HG03025 (cell line): ENCODE measurements around the gene RGS21.
"Not testable (repeated sequence)": the region's sequence is repeated elsewhere in the genome, so short reads cannot be mapped to it uniquely, and the experiment has no call there.

Experiments
- ATAC-seq: cut with Tn5 transposase; IDR thresholded peaks from one replicate; pipeline ENCODE4 v1.9.1; 2021; ENCODE audit warnings: mild to moderate bottlenecking, moderate library complexity; ENCODE audit not compliant: unreplicated experiment, low FRiP score

RGS21 gene, protein sequence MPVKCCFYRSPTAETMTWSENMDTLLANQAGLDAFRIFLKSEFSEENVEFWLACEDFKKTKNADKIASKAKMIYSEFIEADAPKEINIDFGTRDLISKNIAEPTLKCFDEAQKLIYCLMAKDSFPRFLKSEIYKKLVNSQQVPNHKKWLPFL

DNA sequence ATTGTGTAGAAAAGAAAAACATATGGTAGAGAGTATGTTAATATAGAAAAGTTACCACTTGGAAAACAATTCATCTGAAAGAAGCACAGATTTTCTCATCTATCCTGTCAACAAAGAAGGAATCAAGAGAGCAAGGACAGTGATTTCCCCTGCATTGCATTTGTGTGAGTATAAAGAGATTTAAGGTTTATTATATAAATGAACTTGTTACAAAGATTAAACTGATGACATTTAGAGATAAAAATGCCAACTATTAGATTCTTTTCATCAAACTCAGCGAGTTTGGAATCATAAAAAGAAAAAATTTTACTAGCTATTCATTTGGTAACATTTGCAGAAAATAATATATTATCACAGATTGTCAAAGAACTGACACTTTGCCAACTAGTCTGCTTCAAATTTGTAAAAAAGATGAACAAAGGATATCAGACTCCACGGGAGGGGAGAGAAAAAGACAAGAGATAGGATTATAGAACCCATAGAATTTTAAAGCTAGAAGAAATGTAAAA lies at the start of gene RGS21:
TSS of gene RGS21 (plus strand) at position 51 of the 509 bp plus-strand sequence. CDS start 26,045 bp downstream, outside the sequence.
- no peak for ATAC-seq

DNA sequence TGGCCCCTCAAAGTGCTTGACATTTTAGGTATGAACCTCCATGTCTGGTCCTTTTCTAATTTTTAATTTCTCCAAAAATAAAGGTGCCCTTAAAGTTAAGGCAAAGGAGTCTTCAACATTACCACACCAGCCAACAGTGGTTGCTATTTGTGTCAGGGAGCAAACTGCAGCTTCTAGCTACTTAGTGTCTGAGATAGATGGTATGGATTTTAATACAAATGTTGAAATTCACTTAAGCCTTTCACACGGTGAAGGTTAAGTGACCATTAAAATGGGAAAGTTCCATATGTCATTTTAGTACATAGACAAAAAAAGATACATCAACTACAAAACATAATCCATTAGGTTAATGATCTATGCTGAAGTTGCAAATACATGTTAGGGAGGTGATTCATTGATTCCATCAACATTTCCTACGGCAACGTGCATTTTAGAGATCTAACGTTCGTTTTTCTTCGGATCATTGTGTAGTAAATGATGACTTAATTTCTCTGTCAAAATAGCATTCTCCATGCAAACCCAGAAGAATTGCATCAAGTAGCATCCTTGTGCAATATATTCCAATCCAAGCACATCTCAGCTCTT lies 48.2 kb upstream of the RGS21 start:
- ATAC-seq: no peak

DNA sequence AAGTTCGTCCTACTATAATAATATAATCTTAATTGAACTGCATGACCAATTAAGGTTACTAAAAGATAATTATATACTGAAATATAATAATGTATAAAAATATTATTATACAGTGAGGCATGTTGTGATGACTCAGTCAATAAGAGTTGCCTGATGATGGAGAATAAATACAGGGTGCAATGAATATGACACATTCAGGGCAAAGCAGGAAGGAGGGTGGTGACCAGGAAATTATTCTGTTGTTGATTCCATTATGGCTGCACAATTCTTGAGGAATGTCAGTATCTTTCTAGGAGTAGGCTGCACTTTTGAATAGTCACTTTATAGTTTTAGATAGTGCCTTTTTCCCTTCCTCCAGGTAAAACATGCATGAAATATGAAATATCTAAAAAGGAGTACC lies 46.4 kb upstream of the RGS21 start:
- ATAC-seq: no peak

DNA sequence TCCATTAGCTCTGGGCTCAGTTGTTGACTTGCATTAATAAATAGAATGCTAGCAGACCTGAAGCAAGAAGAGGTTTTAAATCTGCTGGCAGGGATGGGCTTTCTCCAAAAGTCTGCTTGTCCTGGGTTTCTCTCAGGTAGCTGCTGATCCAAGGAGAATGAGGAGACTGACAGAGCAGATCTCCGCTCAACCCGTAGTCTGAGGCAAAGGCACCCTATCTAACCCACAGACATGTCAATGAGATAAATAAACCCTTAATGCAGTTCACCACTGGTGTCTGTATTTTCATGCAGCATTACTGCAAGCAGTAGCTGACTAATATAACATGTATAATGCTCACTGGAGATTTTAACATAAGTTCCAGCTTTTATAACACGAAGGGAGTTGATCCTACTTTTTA lies 44.1 kb upstream of the RGS21 start:
- no peak for ATAC-seq

DNA sequence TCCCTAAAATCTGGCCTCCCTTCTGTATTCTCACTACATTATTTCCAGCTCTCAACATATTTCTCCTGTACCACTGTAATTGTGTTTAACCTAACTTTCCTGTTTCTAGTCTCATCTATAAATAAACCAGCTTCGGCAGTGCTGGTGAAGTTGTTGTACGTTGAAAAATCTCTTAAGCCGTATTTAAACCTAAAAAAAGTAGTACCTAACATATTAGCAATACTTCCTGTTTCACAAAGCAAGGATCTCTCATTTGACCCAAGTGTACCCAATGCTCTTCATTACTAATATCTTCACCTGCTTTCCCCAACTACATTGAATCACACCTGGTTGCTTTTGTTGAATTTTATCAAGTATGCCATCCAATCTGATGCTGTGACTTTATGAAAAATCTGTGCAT lies 42.2 kb upstream of the RGS21 start:
- no peak for ATAC-seq

DNA sequence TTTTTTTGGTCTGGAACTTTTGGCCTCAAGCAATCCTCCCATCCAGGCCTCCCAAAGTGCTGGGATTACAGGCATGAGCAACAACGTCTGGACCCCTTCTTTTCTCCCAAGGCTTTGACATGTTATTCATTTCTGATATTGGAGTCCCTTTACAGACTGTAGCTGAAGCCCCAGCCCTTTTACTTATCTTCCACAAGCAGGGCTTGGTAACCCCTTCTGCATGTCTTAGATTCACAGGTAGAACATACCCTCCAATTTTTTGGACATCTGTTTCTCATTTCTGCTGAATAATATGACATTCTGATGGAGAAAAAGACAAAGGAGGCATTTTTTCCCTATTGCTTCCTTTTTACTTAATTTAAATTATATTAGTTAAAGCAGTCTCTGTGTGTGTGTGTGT lies 39.2 kb upstream of the RGS21 start:
- ATAC-seq: no peak

DNA sequence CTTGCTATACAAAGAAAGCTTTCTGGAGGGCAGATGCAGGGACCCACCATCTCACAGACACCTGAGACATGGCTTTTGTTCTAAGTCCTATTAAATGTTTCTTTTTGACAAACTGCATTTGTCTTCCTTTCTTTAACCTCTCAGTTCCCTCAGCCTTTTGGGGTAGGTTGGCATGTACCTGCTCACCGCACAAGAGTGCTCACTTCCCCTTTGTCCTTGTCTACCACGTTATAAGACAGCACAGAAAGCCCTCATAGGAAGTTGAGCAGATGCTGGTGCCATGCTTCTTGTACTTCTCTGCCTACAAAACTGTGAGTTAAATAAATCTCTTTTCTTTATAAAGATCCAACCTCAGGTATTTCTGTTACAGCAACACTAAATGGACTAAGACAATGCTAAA lies 31.9 kb upstream of the RGS21 start:
- peak; percentile 56 for ATAC-seq

DNA sequence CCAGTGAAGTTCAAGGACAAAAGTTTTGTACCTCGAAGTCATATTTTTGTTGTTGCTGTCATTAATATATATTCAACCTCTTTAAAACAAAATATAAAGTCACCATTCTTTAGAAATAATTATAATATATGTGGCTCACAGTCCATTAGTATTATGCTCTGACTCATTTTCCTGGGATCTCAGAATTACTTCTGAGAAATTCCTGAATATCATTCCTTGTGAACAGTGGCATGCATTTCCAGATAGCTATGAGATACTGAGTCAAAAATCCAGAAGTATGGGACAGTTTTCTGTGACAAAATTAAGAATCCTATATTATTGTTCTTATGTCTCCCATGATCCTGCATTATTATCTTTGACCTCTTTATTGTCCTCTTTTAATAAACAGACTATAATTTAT lies 13.8 kb upstream of the RGS21 start:
- ATAC-seq: no peak

DNA sequence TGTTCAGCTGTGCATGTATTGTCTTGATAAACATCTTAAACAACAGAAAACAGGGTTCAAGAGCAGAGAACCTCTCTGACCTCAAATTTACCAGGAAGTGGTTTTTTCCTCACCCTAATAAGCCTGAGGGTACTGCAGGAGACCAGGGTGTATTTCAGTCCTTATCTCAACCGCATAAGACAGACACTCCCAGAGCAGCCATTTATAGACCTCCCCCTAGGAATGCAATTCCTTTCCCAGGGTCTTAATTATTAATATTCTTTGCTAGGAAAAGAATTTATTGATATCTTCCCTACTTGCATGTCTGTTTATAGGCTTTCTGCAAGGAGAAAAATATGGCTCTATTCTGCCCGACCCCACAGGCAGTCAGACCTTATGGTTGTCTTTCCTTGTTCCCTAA lies 8.5 kb upstream of the RGS21 start:
- not testable (repeated sequence) for ATAC-seq

DNA sequence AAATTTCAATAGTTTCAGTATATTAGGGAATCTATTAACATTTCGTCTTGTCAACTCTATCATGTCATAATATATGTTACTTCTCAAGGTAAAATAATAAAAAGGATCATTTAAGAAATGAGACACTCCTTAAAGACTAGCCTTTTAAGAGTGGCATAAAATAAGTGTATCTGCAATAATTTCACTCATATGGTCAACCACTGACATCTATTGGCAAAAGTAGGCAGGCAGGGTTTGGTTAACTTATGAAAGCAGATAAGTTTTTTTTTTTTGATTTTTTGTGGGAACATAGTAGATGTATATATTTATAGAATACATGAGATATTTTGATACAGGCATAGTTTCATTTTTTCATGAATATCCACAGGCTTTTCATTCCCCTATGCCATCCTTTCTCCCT lies 5.5 kb upstream of the RGS21 start:
- ATAC-seq: no peak

DNA sequence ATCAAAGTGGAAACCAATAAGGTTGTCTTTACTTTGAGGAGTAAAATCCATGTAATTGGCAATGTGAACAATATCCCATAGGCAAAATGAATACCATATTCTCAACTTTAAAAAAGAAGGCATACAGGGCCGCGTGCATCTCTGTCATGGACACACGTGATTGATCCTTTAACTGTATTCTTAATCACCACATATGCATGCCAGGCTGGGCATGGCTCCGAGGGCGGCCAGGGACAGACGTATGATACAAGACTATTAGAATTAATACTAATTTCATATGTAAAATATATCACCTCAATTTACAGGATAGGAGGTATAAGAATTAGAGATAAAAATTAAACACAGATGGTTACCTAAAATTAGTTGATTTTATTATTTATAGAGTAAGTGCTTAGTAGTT lies 11.2 kb downstream of the RGS21 start:
- ATAC-seq: no peak

DNA sequence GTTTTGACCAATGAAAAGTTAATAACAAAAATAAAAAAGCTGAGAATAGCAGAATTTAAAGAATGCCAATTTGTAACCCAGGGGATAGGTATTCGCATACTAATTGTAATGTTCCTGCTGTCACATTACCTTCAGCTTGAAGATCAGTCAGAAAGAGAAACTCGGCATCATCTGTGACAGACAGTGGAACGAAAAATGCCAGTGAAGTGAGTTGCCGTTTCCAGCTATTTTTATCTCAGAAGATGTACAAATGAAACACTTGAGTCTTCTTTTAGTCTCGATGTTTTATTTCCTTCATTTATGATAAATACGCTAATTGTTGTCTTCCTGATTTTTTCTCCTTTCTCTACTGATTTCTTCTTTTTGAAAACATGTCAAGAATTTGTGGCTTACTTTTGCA lies 26.1 kb downstream of the RGS21 start:
- ATAC-seq: no peak

DNA sequence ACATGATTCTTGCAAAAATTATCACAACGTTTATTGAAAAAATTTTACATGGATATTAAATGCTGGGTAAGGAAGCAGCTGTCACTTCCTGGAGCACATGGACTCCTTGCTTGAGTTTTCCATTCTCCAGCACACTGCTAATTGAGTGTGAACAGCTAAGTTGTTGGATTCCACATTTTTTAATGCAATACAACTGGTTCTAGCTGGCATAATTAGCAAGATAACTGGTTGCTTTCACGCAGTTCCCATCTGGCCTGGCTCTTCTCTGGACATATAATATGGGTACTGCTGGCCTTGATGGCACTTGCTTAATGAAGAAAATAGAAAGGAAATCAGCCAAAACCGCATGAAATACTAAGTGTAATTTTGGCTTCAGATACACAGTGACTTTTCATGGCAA lies 26.6 kb downstream of the RGS21 start:
- ATAC-seq: no peak

DNA sequence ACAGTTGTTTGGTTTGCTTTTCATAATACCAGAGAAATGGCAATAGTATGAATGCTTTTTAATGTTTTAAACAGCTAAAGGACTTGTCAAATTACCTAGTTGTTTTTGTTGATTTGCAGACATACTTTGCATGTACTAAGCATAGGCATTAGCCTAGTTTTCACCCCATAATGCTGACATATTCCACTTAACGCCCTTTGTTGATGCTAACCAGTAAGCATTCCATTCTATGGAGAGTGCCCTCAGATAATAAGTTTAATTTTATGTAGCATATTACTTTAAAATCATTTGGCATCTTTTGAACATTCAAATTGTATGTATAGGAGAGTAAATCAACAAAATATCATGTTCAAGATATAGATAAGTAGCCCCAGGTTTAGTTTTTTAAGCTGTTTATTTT lies 32.5 kb downstream of the RGS21 start:
- ATAC-seq: no peak

DNA sequence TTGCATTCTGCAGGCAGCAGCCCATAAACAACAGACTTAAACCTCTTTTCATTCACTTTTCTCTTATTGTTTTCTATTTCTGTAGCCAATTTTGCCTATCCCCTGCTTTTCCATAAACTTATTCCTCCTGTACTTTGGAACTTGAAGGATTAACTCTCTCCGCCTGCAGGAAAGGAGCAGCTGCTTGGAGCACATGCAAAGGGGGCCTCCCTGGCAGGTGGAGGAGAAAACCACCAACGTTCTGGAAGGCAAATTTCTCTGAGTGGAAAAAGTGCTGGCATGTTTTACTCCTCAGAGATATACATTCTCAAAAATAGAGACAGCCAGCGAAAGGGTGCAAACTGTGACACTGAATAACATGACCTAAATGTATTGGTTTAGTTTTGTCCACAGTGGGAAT lies 33.6 kb downstream of the RGS21 start:
- ATAC-seq: no peak

DNA sequence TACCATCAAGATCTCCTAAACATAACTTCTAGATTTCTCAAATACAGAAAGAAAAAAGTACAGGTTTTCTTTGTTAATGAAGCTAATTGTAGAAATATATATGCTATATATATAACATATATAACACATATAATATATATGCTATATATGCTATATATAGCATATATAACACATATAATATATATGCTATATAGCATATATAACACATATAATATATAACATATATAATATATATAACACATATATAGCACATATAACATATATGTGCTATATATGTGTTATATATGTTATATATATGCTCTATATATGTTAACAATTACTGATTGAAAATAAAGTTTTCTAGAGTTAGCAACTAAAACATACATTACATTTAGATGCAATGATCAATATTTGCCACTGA lies 34.8 kb downstream of the RGS21 start:
- ATAC-seq: no peak

DNA sequence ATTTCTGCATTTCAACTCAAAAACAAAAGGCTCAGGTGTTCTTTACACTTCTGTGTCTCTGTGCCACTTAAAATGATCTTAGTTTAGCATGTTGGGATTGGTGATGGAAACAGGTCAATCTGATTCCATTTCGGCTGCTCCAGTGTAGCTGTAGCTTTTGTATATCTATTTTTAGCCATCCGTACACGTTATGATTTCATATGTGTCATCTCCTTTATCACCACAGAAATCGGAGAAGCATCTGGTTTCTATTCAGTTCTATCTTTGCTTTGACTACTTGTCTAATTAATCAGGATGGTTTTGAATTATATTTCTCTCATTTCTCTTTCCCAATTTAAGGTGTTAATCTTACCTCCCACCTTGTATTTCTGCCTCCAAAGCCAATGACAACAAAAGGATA lies 41.1 kb downstream of the RGS21 start:
- no peak for ATAC-seq

DNA sequence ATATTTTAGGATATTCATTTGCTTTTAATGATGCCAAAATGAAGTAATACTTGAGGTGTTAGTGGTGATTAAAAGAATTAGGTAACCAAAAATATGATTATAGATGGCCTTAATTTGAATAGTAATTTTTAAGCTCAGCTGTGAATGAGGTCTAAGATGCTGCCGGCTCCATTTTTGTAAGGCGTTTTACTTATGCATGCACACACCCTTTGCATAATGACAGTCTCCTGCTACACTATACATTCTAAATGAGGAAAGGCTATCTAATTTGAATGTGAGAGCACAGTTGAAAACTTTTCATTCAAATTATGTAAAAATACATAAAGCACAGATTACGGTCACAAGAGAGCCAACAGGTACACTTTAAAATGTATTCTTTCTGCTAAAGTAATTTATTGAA lies 41.6 kb downstream of the RGS21 start:
- no peak for ATAC-seq

DNA sequence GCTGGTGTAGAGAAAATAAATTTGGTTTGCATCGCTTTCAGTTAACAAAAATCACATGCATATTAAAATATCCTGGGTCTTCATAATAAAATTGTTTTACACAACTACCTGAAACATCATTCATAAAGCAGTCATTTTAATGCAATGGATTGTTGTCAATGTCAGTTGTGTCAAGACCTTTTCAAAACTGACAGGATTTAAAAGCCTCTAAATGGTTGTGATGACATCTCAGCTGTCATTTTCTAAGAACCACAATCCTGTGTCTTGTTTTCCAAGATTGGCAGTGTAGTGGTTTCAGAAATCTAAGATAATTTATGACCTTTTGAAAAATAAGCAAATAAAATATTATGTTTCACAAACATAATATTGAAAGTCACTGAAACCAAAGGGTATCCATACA lies 42.0 kb downstream of the RGS21 start:
- ATAC-seq: no peak

DNA sequence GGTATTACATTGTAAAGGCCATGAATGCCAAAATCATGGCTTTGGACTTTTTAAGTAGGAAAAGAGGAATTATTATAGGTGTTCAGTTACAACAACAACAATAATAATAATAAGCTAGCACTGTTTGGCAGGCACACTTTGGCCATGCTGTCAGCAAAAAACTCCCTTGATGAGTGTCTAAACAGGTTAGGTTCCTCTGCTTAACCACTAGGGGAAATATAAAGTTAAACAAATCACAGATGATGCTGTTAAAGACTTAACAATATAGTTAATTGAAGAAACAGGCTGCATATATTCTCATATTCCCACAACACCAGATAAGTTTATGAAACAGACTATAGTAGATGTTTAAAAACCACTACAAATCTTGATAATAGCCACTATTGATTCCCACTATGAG lies 46.4 kb downstream of the RGS21 start:
- no peak for ATAC-seq

DNA sequence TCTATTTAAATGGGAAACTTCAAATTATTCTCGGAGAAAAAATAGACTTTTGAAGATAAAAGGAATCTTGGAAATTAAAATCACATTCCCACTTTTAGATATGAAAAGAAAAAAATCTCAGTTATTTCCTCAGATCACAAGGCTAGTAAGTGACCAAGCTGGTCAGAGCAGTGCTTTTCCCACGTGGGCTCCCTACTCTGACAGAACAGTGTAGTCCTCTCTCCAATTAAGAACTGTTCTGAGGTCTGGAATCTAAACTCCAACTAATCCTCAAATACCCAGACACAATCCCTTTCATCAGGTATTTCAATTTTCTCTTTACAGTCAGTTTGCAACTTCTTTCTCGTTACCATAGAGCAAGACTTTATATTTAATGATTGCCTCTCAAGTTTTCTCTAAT lies 50.6 kb downstream of the RGS21 start:
- no peak for ATAC-seq

DNA sequence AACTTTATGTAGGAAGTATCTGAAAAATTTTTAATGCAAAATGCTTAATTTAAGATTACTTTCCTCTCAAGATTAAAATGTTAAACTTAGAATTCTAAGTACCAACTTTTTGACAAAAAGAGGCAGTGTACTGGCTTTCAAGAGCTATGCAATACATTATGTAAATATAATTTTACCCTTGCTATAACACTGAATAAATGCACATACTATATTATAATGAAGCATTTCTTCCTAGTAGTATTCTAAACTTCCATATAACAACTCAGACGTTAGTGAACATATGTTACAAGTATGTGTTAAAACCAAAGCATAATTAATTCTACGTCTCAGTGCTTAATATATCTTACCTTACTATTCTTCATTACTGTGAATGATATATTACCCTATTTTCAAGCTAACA lies 58.5 kb downstream of the RGS21 start:
- ATAC-seq: no peak

DNA sequence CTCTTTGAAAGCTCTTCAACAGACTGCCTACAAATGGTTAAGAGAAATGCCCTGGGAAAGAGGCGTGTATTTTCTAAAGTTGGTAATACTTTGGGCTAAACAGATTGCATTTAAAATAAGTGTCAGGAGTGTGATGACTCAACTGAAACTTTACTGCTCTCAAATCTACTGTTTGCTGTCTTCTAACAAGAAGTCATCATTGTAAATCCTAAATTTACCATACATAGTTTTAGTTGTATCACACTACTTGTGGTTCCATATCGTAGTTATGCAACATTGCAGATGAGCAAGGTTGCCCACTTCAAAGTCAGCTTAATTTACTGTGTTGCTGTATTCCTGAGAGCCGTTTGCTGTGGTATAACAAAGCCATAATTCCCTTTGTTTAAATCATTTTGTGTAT lies 59.6 kb downstream of the RGS21 start:
- no peak for ATAC-seq
